Suppressor macrophage treated with lipopolysaccharide for 1 hour (primary cell): ENCODE data around the gene QPCTL.
A peak's percentile ranks its signal among the peaks of the same experiment; 100 is the strongest.

Experiments
- DNase-seq, 3 donors: peaks; one replicate each; pipeline ENCODE4 v3.0.0-alpha.2; 2020 to 2022

QPCTL gene

DNA sequence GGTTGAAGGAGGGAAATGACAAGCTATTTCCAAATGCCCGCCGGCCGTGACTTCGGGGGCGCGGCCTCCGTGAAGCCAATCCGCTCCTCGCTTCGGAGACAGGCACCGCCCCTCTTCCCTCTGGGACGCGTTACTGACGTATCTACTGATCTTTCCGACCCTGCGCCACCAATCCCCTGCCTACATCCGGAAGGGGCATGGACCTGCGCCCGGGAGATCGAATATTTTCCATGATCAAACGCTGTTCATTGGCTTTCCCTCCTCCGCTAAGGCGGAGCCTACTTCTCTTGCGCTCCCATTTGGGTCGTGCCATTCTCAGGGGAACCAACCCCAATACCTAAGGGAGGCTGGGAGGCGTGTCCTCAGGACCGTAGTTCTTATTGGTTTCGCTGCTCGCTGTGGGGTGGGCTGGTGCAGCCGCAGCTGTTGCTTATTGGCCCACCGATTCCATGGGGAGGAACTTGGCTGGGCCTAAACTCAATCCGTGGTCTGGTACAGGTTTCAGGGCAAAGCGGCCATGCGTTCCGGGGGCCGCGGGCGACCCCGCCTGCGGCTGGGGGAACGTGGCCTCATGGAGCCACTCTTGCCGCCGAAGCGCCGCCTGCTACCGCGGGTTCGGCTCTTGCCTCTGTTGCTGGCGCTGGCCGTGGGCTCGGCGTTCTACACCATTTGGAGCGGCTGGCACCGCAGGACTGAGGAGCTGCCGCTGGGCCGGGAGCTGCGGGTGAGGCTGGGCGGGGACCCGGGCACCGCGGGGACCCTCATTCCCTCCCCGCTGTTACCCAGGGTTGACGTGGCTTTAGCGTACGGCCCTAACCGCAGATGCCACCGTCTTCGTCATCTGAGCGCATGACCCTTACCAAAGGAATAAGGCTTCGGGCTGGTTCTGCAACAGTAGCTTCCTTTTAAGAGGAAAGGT is at the start of gene QPCTL:
Gene QPCTL, plus strand, starts transcription at position 480 of the 919 bp plus-strand sequence. Its CDS starts 38 bp downstream, at position 518.
- peak; percentile 98 to 99 (median 99) for DNase-seq

DNA sequence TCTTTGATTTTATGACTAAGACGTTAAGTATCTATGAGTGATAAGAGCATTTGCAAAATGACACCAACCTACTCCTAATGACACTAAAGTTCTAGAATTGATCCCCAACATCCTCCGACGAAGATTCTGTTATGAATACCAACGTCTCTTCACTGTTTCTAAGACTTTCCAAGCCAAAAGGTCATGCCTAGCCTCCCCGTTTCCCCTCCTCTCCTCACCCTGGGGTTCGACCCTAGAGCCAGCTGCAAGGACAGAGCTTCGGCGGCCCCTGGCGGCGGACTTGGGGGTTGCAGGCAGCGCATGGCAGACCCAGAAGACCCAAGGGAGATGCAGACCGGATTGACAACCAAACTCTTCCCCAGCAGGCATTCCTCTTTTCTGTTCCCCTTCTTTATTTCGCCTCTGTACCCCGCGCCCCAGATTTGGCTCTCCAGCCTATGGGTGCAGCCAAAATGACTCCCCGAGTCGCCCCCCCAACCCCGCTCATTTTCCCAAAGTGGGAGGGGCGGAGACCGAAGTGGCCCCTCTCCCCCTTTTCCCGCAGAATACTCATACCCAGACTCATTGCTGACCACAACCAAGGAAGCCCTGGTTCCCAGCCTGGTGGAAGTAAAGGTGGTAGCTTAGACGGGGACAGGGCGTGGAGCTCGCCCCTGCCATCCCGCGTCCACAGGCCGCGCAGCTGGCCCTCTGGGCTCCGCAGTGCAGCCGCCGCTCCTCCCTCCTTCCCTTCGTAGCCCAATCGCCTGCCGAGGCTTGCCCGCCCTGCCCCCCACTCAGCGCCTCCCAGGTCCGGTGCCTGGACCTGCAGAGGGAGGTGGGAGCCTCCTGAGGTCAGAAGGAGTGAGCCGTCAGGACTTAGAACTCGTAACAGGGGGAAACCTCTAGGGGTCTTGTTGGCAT is 49.2 kb upstream of the QPCTL start:
- DNase-seq: peak; percentile 86 to 91 (median 88)

DNA sequence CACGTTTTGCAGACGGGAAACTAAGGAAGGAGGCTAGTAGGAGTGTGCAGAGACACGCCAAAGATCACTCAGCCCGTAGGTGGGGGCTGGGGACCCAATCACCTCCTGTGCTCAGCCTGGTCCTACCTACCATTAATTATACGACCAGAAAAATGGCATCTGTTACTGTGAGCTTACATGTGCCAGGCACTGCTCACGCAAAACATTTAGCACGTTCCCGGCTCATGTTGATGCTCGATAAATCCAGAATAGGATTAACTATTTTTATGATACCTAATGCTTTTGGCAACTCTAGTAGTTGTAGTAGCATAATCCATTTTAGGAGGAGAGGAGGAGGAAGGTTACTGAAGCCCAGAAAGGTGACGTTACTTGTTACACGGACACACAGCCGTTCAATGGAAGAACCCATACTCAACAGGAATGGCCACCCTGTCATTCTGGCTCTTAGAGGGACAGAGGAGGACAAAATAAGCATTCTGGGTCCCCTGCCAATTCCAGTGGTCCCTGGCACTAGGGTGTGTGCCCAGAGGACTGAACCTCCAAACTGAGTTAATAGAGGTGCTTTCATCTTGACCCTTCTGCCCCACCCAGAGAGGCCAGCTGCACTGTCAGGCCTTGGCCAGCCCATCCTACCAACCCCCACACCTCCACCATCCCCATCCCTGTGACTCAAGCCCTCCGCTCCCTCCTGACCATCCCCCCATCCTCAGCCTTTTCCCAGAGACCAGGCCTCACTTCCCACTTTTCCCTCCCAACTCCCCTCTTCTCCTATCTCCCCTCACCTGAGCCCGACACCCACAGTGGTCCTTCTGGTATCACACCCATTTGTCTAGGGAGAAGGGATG is 48.3 kb upstream of the QPCTL start:
- DNase-seq: no peak

DNA sequence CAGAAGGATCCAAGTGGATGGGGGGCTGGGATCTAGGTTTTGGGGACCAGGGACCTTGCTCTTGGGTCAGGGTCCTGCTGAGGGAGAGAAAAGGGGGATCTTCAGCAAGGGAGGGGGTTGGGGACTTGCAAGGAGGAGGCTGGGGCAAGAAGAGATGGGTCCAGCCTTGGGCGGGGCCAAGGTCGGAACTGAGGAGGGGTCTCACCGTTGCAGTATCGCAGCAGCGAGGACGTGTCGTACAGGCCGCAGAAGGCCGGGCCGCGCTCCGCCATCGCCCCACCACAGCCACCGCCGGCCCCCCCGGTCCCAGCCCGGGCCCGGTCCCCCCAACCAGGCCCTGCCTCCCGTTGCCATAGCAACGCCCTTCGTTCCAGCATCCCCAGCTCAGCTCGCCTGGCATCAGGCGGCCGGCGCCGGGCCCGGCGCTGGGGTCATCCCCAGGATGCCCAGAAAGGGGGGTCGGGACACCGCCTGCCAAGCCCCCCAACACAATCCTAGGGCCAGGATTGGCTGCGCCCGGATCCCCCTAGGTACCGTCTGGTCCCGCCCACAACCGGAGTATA is 47.3 kb upstream of the QPCTL start:
- no peak for DNase-seq

DNA sequence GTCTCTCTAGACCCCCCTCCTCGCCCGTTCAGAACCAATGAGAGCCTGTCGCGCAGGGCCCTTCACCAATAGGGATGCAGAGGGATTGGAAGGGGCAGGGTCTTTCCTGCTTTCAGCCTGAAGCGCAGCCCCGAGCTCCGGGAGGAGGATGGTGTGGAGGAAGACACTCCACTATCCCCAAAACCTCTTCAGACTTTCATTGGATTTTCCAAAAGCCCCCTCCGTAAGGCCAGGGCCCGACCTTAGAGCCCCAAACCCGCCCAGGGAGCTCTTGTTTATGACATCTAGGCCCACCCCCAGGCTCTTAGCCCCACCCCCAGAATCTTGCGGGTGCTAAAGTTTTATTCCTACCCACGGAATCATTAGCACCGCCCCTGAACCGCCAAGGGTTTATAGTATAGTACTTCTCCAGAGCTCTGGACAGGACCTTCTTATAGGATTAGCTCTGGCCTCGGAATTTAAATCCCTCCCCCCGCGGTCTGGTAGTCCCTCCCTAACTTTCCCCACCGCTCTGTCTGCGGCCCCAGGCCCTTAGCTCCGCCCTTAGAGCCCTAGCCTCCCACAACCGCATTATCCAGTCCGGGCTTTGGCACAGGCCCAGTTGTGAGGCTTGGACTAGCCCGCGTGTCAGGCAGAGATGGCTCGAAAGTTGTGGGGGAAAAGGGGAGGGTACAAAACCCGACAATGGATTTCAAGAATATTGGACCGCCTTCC is 46.7 kb upstream of the QPCTL start:
- DNase-seq: peak; percentile 59 to 76 (median 66)

DNA sequence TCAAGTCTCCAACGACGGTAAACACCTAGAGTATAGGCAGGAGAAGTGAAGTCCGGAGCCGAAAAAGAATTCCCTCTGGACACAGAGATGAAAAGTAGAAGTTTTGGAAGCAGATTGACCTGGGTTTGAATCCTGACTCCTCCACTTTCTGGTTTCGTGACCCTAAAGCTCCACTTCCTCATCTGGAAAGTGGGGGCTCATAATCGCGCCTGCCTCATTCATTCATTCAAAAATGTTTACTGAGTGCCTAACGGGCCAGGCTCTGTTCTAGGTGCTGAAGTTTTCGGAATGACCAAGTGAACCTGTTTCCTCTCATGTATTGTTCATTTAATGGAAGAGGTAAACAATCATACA is 46.1 kb upstream of the QPCTL start:
- DNase-seq: no peak

DNA sequence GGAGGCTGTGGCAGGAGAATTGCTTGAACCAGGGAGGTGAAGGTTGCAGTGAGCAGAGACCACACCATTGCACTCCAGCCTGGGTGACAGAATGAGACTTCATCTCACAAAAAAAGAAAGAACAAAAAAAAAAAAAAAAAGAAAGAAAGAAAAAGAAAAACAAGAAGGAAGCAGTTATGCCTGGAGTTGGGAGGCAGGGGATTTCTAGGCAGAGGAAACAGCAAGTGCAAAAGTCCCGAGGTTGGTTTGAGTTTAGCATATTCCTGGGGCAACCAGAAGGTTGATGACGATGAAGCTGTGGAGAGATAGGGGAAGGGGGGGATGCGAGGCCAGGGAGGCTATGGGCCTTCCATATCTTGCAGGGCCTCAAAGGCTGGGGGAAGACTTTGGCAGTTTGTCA is 41.7 kb upstream of the QPCTL start:
- DNase-seq: peak in 2 of 3 donors; percentile 24 to 29

DNA sequence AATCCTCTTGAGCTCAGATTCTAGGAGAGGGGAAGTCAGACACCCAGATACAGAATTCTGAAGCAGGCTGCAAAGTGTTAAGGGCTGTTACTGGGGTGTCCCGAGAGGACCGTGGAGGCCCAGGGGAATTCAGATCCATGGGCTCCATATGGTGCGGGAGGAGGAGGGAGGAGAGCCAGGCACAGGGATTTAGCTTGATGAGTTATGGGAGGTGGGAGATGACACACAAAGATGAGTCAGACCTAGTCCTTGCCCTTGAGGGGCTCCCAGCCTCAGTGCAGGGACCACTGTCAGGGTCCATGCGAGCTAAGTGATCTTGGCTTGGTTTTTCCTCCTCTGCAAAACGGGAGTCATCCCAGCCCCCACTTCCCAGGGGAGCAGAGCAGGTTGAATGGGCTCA is 38.8 kb upstream of the QPCTL start:
- no peak for DNase-seq

DNA sequence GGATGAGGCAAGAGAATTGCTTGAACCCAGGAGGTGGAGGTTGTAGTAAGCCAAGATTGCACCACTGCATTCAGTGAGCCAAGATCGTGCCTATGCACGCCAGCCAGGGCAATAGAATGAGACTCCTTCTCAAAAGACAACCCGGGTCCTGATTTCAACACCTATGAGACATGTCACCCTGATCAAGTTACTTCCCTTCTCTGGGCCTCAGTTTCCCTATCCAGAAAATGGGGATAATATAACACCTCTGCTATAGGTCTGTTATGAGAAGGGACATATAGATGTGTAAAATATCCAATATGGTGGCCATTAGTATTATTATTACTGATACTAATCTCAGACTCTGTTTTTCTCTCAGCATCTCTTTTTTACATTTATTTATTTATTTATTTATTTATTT is 37.4 kb upstream of the QPCTL start:
- DNase-seq: no peak

DNA sequence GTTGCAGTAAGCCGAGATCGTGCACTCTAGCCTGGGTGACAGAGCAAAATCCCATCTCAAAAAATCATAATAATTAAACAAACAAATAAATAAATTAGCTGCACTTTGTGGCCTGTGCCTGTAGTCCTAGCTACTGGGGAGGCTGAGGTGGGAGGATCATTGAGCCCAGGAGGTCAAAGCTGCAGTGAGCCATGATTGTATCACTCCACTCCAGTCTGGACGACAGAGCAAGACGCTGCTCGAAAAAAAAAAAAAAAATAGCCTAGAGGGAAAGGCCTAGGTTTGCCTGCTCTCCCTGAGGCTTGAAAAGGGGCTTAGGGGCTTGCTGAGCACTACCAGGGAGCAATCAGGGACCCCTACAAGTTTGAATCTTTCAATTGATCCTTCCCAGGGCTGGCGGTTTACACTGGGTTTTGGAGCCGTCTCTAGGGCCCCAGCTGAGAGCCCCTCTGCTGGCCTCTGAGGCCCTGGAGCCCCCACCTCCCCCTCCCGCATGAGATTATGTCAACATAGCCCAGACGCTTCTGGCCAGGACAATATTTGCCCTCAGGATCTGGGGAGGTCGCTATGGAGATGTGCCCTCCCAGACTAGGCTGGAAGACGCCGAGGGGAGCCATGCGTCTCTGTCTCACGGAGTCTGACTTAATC is 34.8 kb upstream of the QPCTL start:
- DNase-seq: no peak

DNA sequence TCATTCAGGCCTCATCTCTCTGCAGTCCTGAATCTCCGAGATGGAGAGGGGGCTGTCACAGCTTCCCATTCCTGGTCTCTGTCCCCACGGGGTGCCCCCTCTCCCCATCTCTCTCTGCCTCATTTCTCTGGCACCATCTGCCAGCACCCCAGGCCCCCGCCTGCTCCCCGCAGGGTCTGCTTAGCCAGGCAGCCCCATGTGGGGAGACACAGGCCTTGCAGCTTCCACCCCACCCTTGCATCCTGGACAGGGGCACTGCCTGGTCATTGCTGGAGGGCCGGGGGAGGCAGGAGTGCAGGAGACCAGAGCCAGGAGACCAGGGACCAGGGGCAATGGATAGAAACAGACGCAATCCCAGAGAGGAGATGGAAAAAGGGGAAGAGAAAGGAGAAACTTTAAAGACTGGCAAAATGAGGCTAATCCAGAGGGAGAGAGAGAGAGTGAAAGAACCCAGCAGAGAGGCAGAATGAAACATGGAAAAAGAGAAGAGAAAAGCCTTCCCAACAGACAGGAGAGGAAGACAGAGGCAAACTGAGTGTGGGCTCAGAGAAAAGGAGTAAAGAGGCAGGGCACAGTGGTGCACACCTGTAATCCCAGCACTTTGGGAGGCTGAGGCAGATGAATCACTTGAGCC is 33.3 kb upstream of the QPCTL start:
- DNase-seq: no peak

DNA sequence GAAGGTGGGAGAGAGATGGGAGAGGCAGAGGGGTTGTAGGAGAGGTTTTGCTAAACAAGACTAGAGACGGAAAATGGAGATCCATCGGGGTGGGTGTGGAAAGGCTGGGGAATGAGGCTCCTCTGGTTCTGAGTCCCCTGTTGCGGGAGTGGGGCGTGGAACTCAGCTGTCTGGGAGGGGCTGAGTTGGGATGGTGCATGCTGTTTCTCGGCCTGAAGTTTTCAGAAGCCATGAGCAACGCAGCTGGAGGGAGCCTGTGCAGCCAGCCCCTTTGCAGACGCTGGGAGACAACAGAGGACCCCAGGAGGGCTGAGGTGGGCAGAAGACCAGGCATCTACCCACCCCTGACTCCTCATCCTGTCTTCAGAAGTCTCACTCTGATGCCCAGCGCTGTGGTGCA is 31.8 kb upstream of the QPCTL start:
- no peak for DNase-seq

DNA sequence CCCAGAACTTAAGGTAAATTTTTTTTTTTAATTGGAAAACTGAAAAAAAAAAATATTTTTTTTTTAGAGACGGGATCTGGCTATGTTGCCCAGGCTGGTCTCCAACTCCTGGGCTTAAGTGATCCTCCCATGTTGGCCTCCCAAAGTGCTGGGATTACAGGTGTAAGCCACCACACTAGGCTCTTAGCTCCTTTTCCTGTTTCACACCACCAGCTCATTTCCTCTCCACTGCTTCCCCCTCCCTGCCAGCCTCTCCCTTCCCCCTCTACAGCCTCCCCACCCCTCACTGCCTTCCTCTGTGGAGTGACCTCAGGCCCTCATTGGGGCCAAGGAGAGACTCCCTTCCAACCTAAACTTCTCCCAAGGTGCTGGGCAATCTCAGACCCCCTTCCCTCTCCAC is 28.7 kb upstream of the QPCTL start:
- no peak for DNase-seq

DNA sequence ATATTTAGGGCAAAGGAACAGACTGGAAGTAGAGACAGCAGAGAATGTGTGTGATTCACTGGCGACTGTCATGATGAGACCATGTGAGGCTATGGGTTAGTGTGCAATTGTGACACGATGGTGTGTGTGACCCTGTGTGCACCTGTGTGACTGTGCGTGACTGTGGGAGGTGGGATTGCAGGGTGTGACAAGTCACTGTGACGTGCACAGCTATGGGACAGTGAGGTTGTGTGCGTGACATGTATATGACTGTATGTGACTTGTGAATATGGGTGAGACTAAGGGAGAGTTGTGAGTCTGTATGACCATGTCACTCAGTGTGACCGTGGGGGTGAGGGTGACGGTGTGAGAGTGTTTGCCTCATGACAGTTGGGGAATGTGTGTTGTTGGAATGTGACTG is 27.9 kb upstream of the QPCTL start:
- peak in 1 of 3 donors; percentile 9 for DNase-seq

DNA sequence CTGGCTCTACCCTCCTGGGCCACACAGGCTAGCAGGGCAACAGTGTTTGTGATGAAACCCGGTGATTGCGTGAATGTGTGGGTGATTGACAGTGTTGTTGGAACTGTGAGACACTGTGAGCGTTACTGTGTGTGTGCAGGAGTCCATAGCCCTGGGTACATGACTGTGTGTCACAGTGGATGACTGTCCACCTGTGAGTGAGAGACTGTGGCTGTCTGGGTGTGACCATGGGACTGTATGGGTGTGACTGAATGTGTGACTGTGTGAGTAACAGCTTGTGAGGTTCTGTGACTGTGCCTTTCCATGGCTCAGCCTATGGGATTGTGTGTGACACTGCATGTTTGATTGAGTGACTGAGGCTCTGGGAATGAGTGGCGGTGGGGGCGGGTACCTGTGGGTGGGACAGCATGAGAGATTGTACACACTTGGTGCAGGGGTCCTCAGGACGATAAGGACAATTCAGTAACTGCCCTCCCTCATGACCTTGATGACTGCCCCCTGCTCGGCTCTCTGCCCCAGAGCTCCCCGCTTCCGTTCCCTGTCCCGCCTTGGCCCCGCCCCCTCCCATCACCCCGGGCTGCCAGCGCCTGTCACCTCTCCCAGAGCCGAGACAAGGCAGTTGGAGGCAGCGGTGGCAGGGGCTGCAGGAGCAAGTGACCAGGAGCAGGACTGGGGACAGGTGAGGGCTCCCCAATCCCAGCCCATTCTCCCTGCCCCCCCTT is 24.7 kb upstream of the QPCTL start, which contains the start of gene GIPR:
Gene GIPR, plus strand, starts transcription at position 602 of the 722 bp plus-strand sequence. CDS start 1,300 bp downstream, outside the sequence.
- DNase-seq: peak; percentile 72 to 83 (median 77)

DNA sequence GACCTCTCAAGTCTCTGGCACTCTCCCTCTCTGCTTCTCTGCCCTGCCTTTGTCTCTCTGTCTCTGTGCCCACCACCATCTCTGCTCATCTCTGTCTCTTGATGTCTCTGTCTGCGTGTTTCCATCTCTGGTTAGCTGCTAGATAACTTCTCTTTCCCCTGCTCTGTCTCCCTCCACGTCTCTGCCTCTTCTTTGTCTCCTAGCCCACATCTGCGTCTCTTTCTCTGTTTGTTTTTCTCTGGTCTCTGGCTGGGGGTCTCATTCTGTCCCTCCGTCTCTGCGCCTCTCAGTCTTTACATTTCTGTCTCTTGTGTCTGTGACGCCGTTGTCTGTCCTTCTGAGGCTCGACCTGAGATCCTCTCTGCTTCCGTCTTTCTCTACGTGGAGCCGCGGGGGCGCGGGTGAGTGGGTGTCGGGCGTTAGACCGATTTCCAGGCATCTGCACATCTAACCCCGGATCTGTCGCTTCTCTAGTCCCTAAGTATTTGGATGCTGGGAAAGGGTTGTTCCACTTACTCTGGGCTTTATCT is 24.1 kb upstream of the QPCTL start:
- peak; percentile 44 to 58 (median 53) for DNase-seq

DNA sequence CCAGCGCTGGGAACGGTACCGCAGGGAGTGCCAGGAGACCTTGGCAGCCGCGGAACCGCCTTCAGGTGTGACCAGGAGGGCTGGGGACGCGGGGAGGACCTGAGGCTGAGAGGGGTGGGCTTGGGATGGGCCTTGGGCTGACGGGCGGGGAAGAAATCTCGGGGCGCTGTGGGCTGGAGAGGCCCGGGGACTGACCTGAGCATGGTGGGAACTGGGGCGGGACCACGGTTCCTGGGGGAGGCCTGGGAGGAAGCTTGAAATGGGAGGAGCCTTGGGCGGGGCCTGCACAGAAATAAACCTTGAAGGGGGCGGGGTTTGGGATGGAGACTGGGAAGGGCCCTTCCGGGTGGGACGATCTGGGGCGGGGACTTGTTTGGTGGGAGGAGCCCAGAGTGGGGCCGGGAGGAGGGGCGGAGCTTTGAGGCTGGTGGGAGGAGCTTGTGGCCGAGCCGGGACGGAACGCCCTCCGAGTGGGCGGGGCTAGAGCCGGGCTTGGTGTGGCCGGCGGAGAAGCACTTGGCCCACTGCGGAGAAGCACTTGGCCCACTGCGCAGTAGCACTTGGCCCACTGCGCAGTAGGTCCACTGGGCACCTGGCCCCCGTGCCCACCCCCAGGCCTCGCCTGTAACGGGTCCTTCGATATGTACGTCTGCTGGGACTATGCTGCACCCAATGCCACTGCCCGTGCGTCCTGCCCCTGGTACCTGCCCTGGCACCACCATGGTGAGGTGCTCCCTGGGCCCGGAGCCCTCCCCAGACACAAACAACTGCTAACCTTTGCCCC is 21.6 kb upstream of the QPCTL start:
- DNase-seq: peak; percentile 78 to 93 (median 82)

DNA sequence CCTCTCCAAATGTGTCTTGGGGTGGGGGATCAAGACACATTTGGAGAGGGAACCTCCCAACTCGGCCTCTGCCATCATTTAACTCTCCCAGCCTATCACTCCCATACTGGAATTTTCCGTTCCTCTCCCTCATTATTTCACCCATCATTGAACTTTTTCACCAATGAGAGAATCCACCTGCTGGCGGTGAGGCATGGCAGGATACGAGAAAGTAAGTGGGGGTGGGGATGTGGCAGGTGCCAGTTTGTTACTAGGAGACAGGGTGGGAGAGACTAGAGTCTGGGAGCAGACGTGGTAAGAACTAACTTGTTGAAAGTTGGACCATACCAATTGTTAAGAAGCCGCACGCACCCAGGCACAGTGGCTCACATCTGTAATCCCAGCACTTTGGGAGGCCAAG is 17.5 kb upstream of the QPCTL start:
- no peak for DNase-seq

DNA sequence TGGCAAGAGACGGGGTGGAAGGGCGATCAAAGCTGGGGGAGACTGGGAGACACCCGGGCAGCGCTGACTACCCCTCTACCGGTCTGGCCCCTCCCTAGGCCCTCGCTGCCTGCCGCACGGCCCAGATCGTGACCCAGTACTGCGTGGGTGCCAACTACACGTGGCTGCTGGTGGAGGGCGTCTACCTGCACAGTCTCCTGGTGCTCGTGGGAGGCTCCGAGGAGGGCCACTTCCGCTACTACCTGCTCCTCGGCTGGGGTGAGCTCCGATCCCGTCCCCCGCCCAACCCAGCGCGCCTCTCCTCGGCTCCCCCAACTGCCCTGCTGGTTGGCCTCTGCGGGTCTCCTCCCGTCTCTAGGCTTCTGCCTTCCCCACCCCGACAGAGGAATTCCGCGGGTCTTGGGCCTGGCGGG is 15.6 kb upstream of the QPCTL start:
- no peak for DNase-seq
